ENCODE data around the gene FMNL2. TPM values are rescaled to one million over a fixed set of nuclear protein-coding genes. Genes with fewer than 3 reads are reported as not detected.

FMNL2 gene
- total RNA-seq, 1 donor from 2014 or later: 34.3 TPM

DNA sequence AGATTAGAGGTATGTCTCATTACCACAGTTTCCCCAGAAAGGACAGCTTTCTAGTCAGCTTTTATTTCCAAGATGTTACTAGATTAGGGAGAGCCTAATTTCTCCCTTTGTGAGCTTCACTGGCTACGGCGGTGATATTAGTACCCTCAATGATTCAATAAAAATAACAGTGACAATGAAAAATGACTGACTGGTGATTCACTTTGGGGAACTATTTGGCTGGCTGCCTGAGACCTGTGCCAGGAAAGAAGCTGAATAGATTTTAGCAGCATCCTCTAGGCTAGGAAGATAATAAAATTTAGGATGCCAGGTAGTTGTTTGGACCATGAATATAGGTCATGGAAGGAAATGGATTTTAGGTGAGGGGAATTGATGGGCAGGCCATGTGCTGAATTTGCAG, 178.7 kb downstream of the FMNL2 start:
- DNase-seq (ENCODE audit: low read depth) (peak; percentile 71), FAIRE-seq (peak; percentile 55)
- Histone ChIP-seq H3K36me3 (ENCODE audit: insufficient read depth, low read length) (no peaks in the 10 kb centered on the region), H3K79me2 (ENCODE audit: insufficient read depth, low read length) (peaks cover 42% of the 10 kb centered on the region), H3K9me3 (ENCODE audit: insufficient read depth, low read depth, low read length) (no peaks in the 10 kb centered on the region), H3K4me3 (ENCODE audit: insufficient read depth, low read depth, low read length) (no peak overlapping the region), H2AFZ (ENCODE audit: low read depth, low read length) (no peak overlapping the region), H3K27ac (ENCODE audit: low read depth, low read length) (peak overlapping the region; percentile 27), H4K20me1 (ENCODE audit: insufficient read depth, low read length) (no peaks in the 10 kb centered on the region), H3K4me1 (ENCODE audit: insufficient read depth, low read length) (peaks cover 13% of the 10 kb centered on the region), H3K4me2 (ENCODE audit: low read length) (peak overlapping the region; percentile 55), H3K9ac (ENCODE audit: low read length) (no peak overlapping the region), H3K27me3 (ENCODE audit: insufficient read depth, low read length) (no peaks in the 10 kb centered on the region)
- no peaks in the 10 kb centered on the region for H3K27me3 Mint-ChIP-seq (ENCODE audit: low read depth, unreplicated experiment)
- no peaks in the 10 kb centered on the region for H3K36me3 Mint-ChIP-seq (ENCODE audit: low read depth, unreplicated experiment)
- H3K27ac Mint-ChIP-seq (ENCODE audit: unreplicated experiment): no peak overlapping the region
- H3K4me1 Mint-ChIP-seq (ENCODE audit: low read depth, unreplicated experiment): peaks cover 20% of the 10 kb centered on the region
- no peak for TF ChIP-seq CTCF (IDR thresholded peaks at IDR 0.05; ENCODE audit: insufficient read depth, low read depth, low read length)
- TF ChIP-seq EZH2 (IDR thresholded peaks at IDR 0.05; ENCODE audit: insufficient read depth, low read length): no peak
- H3K4me3 Mint-ChIP-seq (ENCODE audit: unreplicated experiment): peak overlapping the region; percentile 31
- no peaks in the 10 kb centered on the region for H3K9me3 Mint-ChIP-seq (ENCODE audit: unreplicated experiment)

DNA sequence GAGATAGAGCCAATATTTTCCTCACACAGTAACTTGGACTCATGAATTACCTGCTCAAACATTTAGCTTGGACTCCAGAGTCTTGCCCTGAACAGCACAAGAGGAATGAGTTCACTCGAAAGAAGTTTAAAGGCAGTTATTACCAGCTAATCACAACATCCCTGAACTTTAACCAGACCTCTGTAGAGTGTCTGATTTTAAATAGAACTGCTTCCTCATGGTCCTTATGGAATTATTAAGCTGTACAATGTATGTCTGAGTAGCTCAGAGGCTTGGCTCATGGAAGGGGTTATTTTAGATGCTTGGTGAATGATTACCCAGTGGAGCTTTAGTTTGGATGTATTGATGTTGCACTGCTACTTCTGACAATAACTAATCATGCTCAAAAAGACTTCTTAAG, 183.1 kb downstream of the FMNL2 start:
- Histone ChIP-seq H3K4me2 (ENCODE audit: low read length) (no peak overlapping the region), H3K27ac (ENCODE audit: low read depth, low read length) (no peak overlapping the region), H3K36me3 (ENCODE audit: insufficient read depth, low read length) (no peaks in the 10 kb centered on the region), H3K79me2 (ENCODE audit: insufficient read depth, low read length) (peaks cover 44% of the 10 kb centered on the region), H3K9me3 (ENCODE audit: insufficient read depth, low read depth, low read length) (no peaks in the 10 kb centered on the region), H3K27me3 (ENCODE audit: insufficient read depth, low read length) (no peaks in the 10 kb centered on the region), H3K9ac (ENCODE audit: low read length) (no peak overlapping the region), H3K4me1 (ENCODE audit: insufficient read depth, low read length) (peaks cover 14% of the 10 kb centered on the region), H2AFZ (ENCODE audit: low read depth, low read length) (no peak overlapping the region), H4K20me1 (ENCODE audit: insufficient read depth, low read length) (no peaks in the 10 kb centered on the region), H3K4me3 (ENCODE audit: insufficient read depth, low read depth, low read length) (no peak overlapping the region)
- H3K9me3 Mint-ChIP-seq (ENCODE audit: unreplicated experiment): peaks cover 2% of the 10 kb centered on the region
- no peaks in the 10 kb centered on the region for H3K27me3 Mint-ChIP-seq (ENCODE audit: low read depth, unreplicated experiment)
- TF ChIP-seq CTCF (IDR thresholded peaks at IDR 0.05; ENCODE audit: insufficient read depth, low read depth, low read length) (no peak), EZH2 (IDR thresholded peaks at IDR 0.05; ENCODE audit: insufficient read depth, low read length) (no peak)
- no peak overlapping the region for H3K4me3 Mint-ChIP-seq (ENCODE audit: unreplicated experiment)
- H3K27ac Mint-ChIP-seq (ENCODE audit: unreplicated experiment): no peak overlapping the region
- H3K36me3 Mint-ChIP-seq (ENCODE audit: low read depth, unreplicated experiment): peaks cover 2% of the 10 kb centered on the region
- no peak for FAIRE-seq
- H3K4me1 Mint-ChIP-seq (ENCODE audit: low read depth, unreplicated experiment): peaks cover 29% of the 10 kb centered on the region
- no peak for DNase-seq (ENCODE audit: low read depth)

DNA sequence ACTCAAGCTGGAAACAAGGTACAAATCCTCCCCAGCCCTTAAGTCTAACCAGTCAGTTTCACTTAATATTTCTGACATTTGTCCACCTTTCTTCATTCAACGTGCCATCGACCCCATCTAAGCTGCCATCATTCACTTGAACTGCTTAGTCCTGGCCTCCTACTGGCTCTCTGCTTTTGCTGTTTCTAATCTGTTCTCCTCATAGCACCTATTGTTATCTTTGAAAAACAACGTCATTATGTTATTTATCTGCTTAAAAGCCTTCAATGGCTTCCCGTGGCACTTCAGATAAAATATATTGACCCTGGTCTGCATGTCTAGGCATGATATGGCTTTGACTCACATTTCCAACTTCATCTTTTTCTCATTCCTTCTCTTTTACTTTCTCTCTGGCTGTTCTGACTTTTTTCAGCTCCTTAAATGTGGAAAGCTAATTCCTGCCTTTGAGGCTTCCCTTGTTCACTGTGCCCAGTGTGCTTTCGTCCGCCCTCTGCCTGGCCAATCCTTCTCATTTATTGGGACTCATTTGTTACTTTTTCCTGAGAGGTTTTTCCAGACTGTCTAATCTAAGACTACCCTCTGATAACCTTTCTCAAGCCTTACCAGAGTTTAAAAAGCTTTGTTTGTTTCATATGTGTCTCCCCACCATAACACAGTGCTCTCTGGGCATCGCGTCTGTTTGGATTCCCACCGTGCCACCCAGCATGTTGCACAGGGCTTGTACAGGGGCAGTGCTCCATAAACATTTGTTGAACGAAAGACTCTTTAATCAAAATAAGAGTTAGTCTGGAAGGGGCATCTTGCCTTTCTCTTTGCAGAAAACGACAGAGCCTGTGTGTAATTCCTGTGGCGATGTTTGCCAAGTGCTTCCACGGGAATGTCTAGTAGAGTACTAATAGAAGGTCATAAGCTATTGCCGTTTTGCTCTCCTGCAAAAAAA, 183.9 kb downstream of the FMNL2 start:
- FAIRE-seq: no peak
- no peak overlapping the region for H2AFZ ChIP-seq (ENCODE audit: low read depth, low read length)
- H3K9me3 ChIP-seq (ENCODE audit: insufficient read depth, low read depth, low read length): no peaks in the 10 kb centered on the region
- Mint-ChIP-seq H3K9me3 (ENCODE audit: unreplicated experiment) (peaks cover 2% of the 10 kb centered on the region), H3K27me3 (ENCODE audit: low read depth, unreplicated experiment) (no peaks in the 10 kb centered on the region), H3K4me3 (ENCODE audit: unreplicated experiment) (no peak overlapping the region), H3K4me1 (ENCODE audit: low read depth, unreplicated experiment) (peaks cover 23% of the 10 kb centered on the region), H3K27ac (ENCODE audit: unreplicated experiment) (no peak overlapping the region), H3K36me3 (ENCODE audit: low read depth, unreplicated experiment) (peaks cover 2% of the 10 kb centered on the region)
- H3K4me3 ChIP-seq (ENCODE audit: insufficient read depth, low read depth, low read length): no peak overlapping the region
- no peak for DNase-seq (ENCODE audit: low read depth)
- no peaks in the 10 kb centered on the region for H3K36me3 ChIP-seq (ENCODE audit: insufficient read depth, low read length)
- H3K4me2 ChIP-seq (ENCODE audit: low read length): peak overlapping the region; percentile 29
- no peaks in the 10 kb centered on the region for H4K20me1 ChIP-seq (ENCODE audit: insufficient read depth, low read length)
- H3K4me1 ChIP-seq (ENCODE audit: insufficient read depth, low read length): peaks cover 13% of the 10 kb centered on the region
- no peak overlapping the region for H3K27ac ChIP-seq (ENCODE audit: low read depth, low read length)
- no peak overlapping the region for H3K9ac ChIP-seq (ENCODE audit: low read length)
- H3K27me3 ChIP-seq (ENCODE audit: insufficient read depth, low read length): no peaks in the 10 kb centered on the region
- peaks cover 44% of the 10 kb centered on the region for H3K79me2 ChIP-seq (ENCODE audit: insufficient read depth, low read length)
- TF ChIP-seq EZH2 (IDR thresholded peaks at IDR 0.05; ENCODE audit: insufficient read depth, low read length): no peak

Data from astrocyte (in vitro differentiated cells and primary cell).